ENCODE data around the gene PRKCH.

GRCh38 chr14:61556455-61556854 is 235.1 kb downstream of the PRKCH start:
- TF ChIP-seq CTCF (IDR thresholded peaks at IDR 0.05), result no peak
- no peak for TF ChIP-seq POLR2A (IDR thresholded peaks at IDR 0.05)

Data from body of pancreas (tissue), 4 donors.